ENCODE measurements around the gene ZKSCAN5. TPM values are rescaled to one million over a fixed set of nuclear protein-coding genes. Genes with fewer than 3 reads are reported as not detected.

Gene ZKSCAN5
- total and polyA plus RNA-seq, 2 of the 8 experiments (the other 6 are each of a cell fraction or from before 2014, with no cell fraction given), result 5.3 to 13.5 TPM

GRCh38 chr7:99499371-99499720 is 5.1 kb upstream of the ZKSCAN5 start:
- Histone ChIP-seq H2AK5ac (ENCODE audit: low read depth, low read length) (no peak overlapping the region), H3K14ac (ENCODE audit: insufficient read length) (no peak overlapping the region), H2BK120ac (replicated peaks; ENCODE audit: low read depth, low read length) (no peak overlapping the region), H2BK20ac (ENCODE audit: low read length) (no peak overlapping the region), H2AFZ (ENCODE audit: low read length) (no peak overlapping the region), H3K4me2 (ENCODE audit: insufficient read depth in 1 of 2, low read depth in 2 of 2, low read length in 2 of 2) (peak overlapping the region; percentile 63 to 93), H3K27ac (ENCODE audit: low read depth, low read length) (peak overlapping the region; percentile 88; the same call in 1 of the 2 replicates), H2BK5ac (ENCODE audit: low read depth, low read length) (peak overlapping the region; percentile 93), H4K5ac (ENCODE audit: insufficient read length, low read depth, low read length) (peak overlapping the region; percentile 39), H4K20me1 (replicated peaks in 1 of 2; ENCODE audit: control insufficient read depth in 1 of 2, insufficient read depth in 2 of 2, low read length in 2 of 2) (peaks cover 5 to 12% of the 10 kb centered on the region in 2 experiments), H4K8ac (ENCODE audit: extremely low read depth, insufficient read depth, low read length) (peak overlapping the region; percentile 99; the same call in 1 of the 2 replicates), H3K4me1 (replicated peaks in 1 of 4; ENCODE audit: control insufficient read depth in 3 of 4, insufficient read depth in 4 of 4, low read length in 3 of 4) (peaks cover 0 to 4% (median 0%) of the 10 kb centered on the region in 4 experiments; a peak in 3 of 7 replicates), H3K36me3 (ENCODE audit: control insufficient read depth in 2 of 4, insufficient read depth in 4 of 4, low read length in 3 of 4) (peaks cover 0 to 19% (median 9%) of the 10 kb centered on the region in 4 experiments; a peak in 6 of 8 replicates), H3K79me2 (ENCODE audit: control insufficient read depth in 1 of 2, insufficient read depth in 2 of 2, low read length in 2 of 2) (peaks cover 9 to 33% of the 10 kb centered on the region in 2 experiments), H2BK12ac (ENCODE audit: low read depth, low read length) (peak overlapping the region; percentile 60; the same call in 1 of the 2 replicates), H3K9me3 (ENCODE audit: insufficient read depth in 2 of 2, low read depth in 1 of 2, low read length in 1 of 2) (peaks cover 4 to 5% of the 10 kb centered on the region in 2 experiments; a peak in 3 of 4 replicates), H3K23me2 (ENCODE audit: low read depth, low read length) (peaks cover 7% of the 10 kb centered on the region; the same call in 1 of the 2 replicates), H3K56ac (replicated peaks; ENCODE audit: insufficient read length, low read depth, low read length) (no peak overlapping the region), H3K4me3 (ENCODE audit: extremely low read depth in 1 of 4, insufficient read depth in 2 of 4, low read depth in 3 of 4, low read length in 4 of 4) (peak overlapping the region; percentile 86 to 100 (median 93)), H3K9ac (replicated peaks in 1 of 4; ENCODE audit: extremely low read depth in 1 of 4, low read depth in 3 of 4, low read length in 3 of 4) (peak overlapping the region; percentile 46 to 95 (median 90)), H3K18ac (ENCODE audit: extremely low read depth, low read length) (no peak overlapping the region), H4K91ac (replicated peaks; ENCODE audit: insufficient read length, low read length) (no peak overlapping the region), H3K4ac (replicated peaks; ENCODE audit: insufficient read length, low read depth, low read length) (no peak overlapping the region), H3K79me1 (ENCODE audit: low read depth, low read length) (peaks cover 7% of the 10 kb centered on the region; the same call in 1 of the 2 replicates), H3K27me3 (replicated peaks in 1 of 4; ENCODE audit: control insufficient read depth in 3 of 4, extremely low read depth in 1 of 4, insufficient read depth in 3 of 4, low read length in 3 of 4) (no peaks in the 10 kb centered on the region), H2BK15ac (ENCODE audit: low read length) (no peak overlapping the region), H3K23ac (ENCODE audit: insufficient read length) (no peak overlapping the region)
- WGBS, 2 experiments (ENCODE audit: extremely low coverage in 1 of 2, insufficient coverage in 1 of 2, insufficient read length in 1 of 2, insufficient replicate concordance in 2 of 2, low coverage in 1 of 2, low lambda C conversion rate in 2 of 2, missing lambda C conversion rate in 1 of 2), result 3% methylated on average over 12 of the region's 14 CpGs; no CpG with 5 or more reads in 1 of the 2 experiments
- POLR2A ChIA-PET (ENCODE audit: partially characterized antibody), result interaction anchor here (1.0 to 3.4 kb wide), 12 partner anchors 10 to 117 kb away, joined by 3 to 21 read pairs (median 6); partner anchors contain the start of genes FAM200A, ZNF655, ZNF789 and ZSCAN25
- CTCF ChIA-PET (ENCODE audit: partially characterized antibody), result interaction anchor here (2.0 kb wide), 1 partner anchor 41 kb away, joined by 6 read pairs; no protein-coding TSS in a partner anchor
- DNase-seq (ENCODE audit: low read depth in 1 of 2, low spot score in 2 of 2) (no peak), FAIRE-seq (no peak)
- TF ChIP-seq JUND (IDR thresholded peaks at IDR 0.05; ENCODE audit: low read length), result no peak
- TF ChIP-seq MAFK (IDR thresholded peaks at IDR 0.05; ENCODE audit: low read depth, low read length), result no peak
